ENCODE results near the gene NBR1. TPM values are rescaled to one million over a fixed set of nuclear protein-coding genes. Genes with fewer than 3 reads are reported as not detected.
"Not testable (repeated sequence)": the region's sequence is repeated elsewhere in the genome, so short reads cannot be mapped to it uniquely, and the experiment has no call there.

Gene NBR1
- polyA plus RNA-seq, 3 donors = 40.4 to 88.5 (median 64.0) TPM

DNA sequence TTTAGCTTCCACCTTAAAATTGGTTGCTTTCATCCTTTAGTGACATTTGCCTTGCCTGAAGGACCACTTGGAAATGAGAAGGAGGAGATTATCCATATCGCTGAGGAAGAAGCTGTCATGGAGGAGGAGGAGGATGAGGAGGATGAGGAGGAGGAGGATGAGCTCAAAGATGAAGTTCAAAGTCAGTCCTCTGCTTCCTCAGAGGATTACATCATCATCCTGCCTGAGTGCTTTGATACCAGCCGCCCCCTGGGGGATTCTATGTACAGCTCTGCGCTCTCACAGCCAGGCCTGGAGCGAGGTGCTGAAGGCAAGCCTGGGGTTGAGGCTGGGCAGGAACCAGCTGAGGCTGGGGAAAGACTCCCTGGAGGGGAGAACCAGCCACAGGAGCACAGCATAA, 29.1 kb downstream of the NBR1 start:
- no peak overlapping the region for H3K4me2 ChIP-seq (replicated peaks; ENCODE audit: extremely low read depth, low read length, poor library complexity, severe bottlenecking)
- TF ChIP-seq, protein P1, sequence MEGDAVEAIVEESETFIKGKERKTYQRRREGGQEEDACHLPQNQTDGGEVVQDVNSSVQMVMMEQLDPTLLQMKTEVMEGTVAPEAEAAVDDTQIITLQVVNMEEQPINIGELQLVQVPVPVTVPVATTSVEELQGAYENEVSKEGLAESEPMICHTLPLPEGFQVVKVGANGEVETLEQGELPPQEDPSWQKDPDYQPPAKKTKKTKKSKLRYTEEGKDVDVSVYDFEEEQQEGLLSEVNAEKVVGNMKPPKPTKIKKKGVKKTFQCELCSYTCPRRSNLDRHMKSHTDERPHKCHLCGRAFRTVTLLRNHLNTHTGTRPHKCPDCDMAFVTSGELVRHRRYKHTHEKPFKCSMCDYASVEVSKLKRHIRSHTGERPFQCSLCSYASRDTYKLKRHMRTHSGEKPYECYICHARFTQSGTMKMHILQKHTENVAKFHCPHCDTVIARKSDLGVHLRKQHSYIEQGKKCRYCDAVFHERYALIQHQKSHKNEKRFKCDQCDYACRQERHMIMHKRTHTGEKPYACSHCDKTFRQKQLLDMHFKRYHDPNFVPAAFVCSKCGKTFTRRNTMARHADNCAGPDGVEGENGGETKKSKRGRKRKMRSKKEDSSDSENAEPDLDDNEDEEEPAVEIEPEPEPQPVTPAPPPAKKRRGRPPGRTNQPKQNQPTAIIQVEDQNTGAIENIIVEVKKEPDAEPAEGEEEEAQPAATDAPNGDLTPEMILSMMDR (IDR thresholded peaks at IDR 0.05) = no peak
- 93% methylated on average over 3 of the region's 4 CpGs for WGBS (ENCODE audit: insufficient coverage)
- H3K4me3 Mint-ChIP-seq = no peak overlapping the region
- no peaks in the 10 kb centered on the region for H3K4me1 ChIP-seq (ENCODE audit: control insufficient read depth in 1 of 2, insufficient read depth in 2 of 2, low read length in 2 of 2)
- H3K4me3 ChIP-seq (replicated peaks in 1 of 3; ENCODE audit: low read depth in 2 of 3, low read length in 3 of 3) = no peak overlapping the region
- H3K27me3 Mint-ChIP-seq (ENCODE audit: low read depth in 3 of 3) = no peaks in the 10 kb centered on the region
- no peak overlapping the region for H3K27ac ChIP-seq (ENCODE audit: low read depth in 1 of 2, low read length in 2 of 2)
- no peak overlapping the region for H3K9ac ChIP-seq (ENCODE audit: insufficient read depth, low read length, poor library complexity, severe bottlenecking)
- intact Hi-C loops (cut with micrococcal nuclease) = no loop called here
- no peaks in the 10 kb centered on the region for H3K79me2 ChIP-seq (ENCODE audit: insufficient read depth, low read length)
- no peak overlapping the region for H3K27ac Mint-ChIP-seq
- H4K20me1 ChIP-seq (ENCODE audit: insufficient read depth, low read length) = peaks cover 42% of the 10 kb centered on the region
- no peaks in the 10 kb centered on the region for H3K9me3 Mint-ChIP-seq
- H3K9me3 ChIP-seq (replicated peaks in 1 of 2; ENCODE audit: control insufficient read depth in 1 of 2, insufficient read depth in 1 of 2, low read length in 2 of 2) = no peaks in the 10 kb centered on the region
- no peaks in the 10 kb centered on the region for H3K27me3 ChIP-seq (ENCODE audit: control insufficient read depth in 2 of 2, insufficient read depth in 2 of 2, low read length in 2 of 2)
- peaks cover 91 to 99% of the 10 kb centered on the region in 2 donors for H3K36me3 ChIP-seq (replicated peaks in 1 of 2; ENCODE audit: control insufficient read depth in 1 of 2, insufficient read depth in 2 of 2, low read length in 2 of 2)
- no peaks in the 10 kb centered on the region for H3K4me1 Mint-ChIP-seq
- no peak overlapping the region for H2AFZ ChIP-seq (ENCODE audit: insufficient read depth, low read depth, low read length, poor library complexity, severe bottlenecking)
- peaks cover 80 to 98% of the 10 kb centered on the region in 2 donors for H3K36me3 Mint-ChIP-seq
- no peak for DNase-seq

DNA sequence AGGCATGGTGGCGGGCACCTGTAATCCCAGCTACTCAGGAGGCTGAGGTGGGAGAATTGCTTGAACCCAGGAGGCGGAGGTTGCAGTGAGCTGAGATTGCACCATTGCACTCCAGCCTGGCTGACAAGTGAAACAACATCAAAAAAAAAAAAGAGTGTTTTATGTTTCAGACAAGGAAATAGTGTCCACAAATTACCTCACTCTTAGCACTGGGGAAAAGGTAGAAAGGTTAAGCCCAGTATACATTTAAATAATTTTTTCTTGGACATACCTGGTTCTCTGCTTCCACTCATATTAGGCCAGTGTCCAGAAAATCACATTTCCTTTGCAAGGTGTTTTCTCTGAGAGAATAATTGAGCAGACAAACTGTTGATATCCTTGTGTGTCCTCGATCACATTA, 32.0 kb downstream of the NBR1 start:
- not testable (repeated sequence) for H3K9me3 Mint-ChIP-seq

More for the DNA sequence above, 32.0 kb downstream of the NBR1 start:
- H3K27me3 Mint-ChIP-seq (ENCODE audit: low read depth in 3 of 3); H2AFZ ChIP-seq (ENCODE audit: insufficient read depth, low read depth, low read length, poor library complexity, severe bottlenecking); H3K9ac ChIP-seq (ENCODE audit: insufficient read depth, low read length, poor library complexity, severe bottlenecking); H3K27me3 ChIP-seq (ENCODE audit: control insufficient read depth in 2 of 2, insufficient read depth in 2 of 2, low read length in 2 of 2); DNase-seq; H3K79me2 ChIP-seq (ENCODE audit: insufficient read depth, low read length); H3K4me1 ChIP-seq (ENCODE audit: control insufficient read depth in 1 of 2, insufficient read depth in 2 of 2, low read length in 2 of 2); H3K9me3 ChIP-seq (replicated peaks in 1 of 2; ENCODE audit: control insufficient read depth in 1 of 2, insufficient read depth in 1 of 2, low read length in 2 of 2); H3K4me1 Mint-ChIP-seq; H3K4me3 ChIP-seq (replicated peaks in 1 of 3; ENCODE audit: low read depth in 2 of 3, low read length in 3 of 3); H3K4me2 ChIP-seq (replicated peaks; ENCODE audit: extremely low read depth, low read length, poor library complexity, severe bottlenecking); H3K4me3 Mint-ChIP-seq; H3K27ac ChIP-seq (ENCODE audit: low read depth in 1 of 2, low read length in 2 of 2); intact Hi-C loops (cut with micrococcal nuclease): not testable (repeated sequence)
- Mint-ChIP-seq H3K27ac (peak overlapping the region in 1 of 7 donors; percentile 57), H3K36me3 (peaks cover 77 to 99% of the 10 kb centered on the region in 2 donors)
- H4K20me1 ChIP-seq (ENCODE audit: insufficient read depth, low read length) = peaks cover 36% of the 10 kb centered on the region
- WGBS (ENCODE audit: insufficient coverage) = 86% methylated on average over 1 of the region's 3 CpGs
- peaks cover 87 to 97% of the 10 kb centered on the region in 2 donors for H3K36me3 ChIP-seq (replicated peaks in 1 of 2; ENCODE audit: control insufficient read depth in 1 of 2, insufficient read depth in 2 of 2, low read length in 2 of 2)

Data from CD14-positive monocyte (primary cell).